Measurements from ENCODE around the gene SOWAHB.

SOWAHB gene

GRCh38 chr4:76854858-76855257 lies 43.1 kb downstream of the SOWAHB start:
- no peak for DNase-seq

DNA sequence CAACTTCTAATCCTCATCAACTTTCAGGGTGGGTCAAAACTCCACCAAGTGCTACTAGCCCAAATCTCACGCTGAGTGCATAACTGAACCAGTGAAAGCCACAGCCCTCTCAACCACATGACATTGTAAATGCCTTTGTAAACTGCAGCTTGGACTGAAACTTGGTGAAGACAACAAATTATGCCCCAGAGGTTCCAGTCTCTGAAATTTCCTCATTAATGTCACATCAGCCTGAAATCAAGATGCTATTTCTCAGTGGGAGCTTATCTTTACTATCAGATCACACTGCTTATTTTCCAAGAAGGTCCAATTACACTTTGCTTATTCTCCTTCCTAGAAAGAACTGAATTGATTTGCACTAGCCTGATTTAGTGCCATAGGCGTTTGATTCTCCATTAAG lies 46.6 kb downstream of the SOWAHB start:
- no peak for DNase-seq

DNA sequence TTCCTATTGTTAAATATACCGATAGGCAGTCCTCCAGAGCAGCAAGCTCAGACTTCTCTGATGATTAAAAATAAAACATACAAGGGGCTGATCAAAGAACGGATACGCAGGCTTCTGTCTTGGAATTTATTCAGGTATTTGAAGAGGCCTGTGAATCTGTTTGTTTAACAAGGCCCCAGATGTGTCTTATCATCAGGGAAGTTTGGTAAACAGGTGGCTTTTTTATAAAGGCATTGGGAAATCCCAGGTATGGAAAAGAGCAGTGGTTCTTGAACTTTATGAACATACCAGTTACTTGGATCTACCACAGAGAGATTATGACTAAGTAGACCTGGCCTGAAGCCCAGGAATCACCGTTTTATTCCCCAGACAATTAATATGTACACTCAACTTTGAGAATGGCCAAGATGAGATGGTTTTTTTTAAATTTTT lies 47.9 kb downstream of the SOWAHB start:
- DNase-seq, result no peak

All from hypothalamus (tissue), 51 donors.